K562 (cell line): ENCODE data around the gene CALHM2. TPM values are rescaled to one million over a fixed set of nuclear protein-coding genes. Genes with fewer than 3 reads are reported as not detected.

Experiments
- ATAC-seq: fragments of 200-7000 bp; cut with Tn5 transposase; 3 replicates; pipeline ENCODE4 v1.9.1; 2020; ENCODE audit warnings: moderate library complexity
- BruUV-seq: library from RNA; stranded (reverse); fragments of 400-500 nt; replicated peaks from 2 replicates; lab custom pipeline; 2021; lab: Mats Ljungman, UMichigan
- CTCF ChIA-PET: fragments of 300-600 bp; formaldehyde crosslinking; extraction: SDS; loops from one replicate; lab custom pipeline; 2021; ENCODE audit warnings: low intra/inter-chr PET ratio; lab: Yijun Ruan, JAX
- POLR2A ChIA-PET: fragments of 300-600, 350-650 bp; sonication (Branson Sonifier 250); formaldehyde crosslinking; extraction: SDS; loops from one replicate; lab custom pipeline; 2021; ENCODE audit warnings: antibody characterized with exemption, inconsistent platforms; lab: Yijun Ruan, JAX
- DNase-seq, 4 experiments: peaks; one replicate each; pipeline versions ENCODE4 v3.0.0 to v3.0.0-alpha.2; 2011 to 2018; ENCODE audit warnings: low spot score in 3 of 4, mixed read lengths in 3 of 4; ENCODE audit errors: extremely low read depth in 1 of 4
- FAIRE-seq: peaks from 2 replicates; lab custom pipeline; 2011; peaks lifted over from hg19 to GRCh38; lab: Jason Lieb, UNC
- H2AFZ ChIP-seq: 2 replicates; pipeline ENCODE4 v1.6.0; 2011; ENCODE audit warnings: low read depth, low read length, control low read depth, inconsistent platforms
- H3K27ac ChIP-seq: fragments of 200-600 bp; 3 replicates; pipeline ENCODE4 v1.8.0; 2011; ENCODE audit warnings: low read depth, mild to moderate bottlenecking, control low read depth, inconsistent platforms, low read length, moderate library complexity, mixed read lengths; ENCODE audit errors: extremely low read depth
- H3K27me3 ChIP-seq, 2 experiments: fragments of 300-600 bp in 1 of 2; 2 replicates in 1 of 2; 3 replicates in 1 of 2; pipeline versions ENCODE4 v1.6.0 to v1.8.0; 2011; ENCODE audit warnings: inconsistent platforms in 2 of 2, low read length in 2 of 2, mild to moderate bottlenecking in 1 of 2, mixed read lengths in 1 of 2, moderate library complexity in 1 of 2; ENCODE audit not compliant: control insufficient read depth in 2 of 2, insufficient read depth in 2 of 2
- H3K36me3 ChIP-seq: fragments of 300-600 bp; 3 replicates; pipeline ENCODE4 v1.8.0; 2011; ENCODE audit warnings: mild to moderate bottlenecking, low read length, inconsistent platforms; ENCODE audit not compliant: control insufficient read depth, insufficient read depth
- H3K4me1 ChIP-seq, 2 experiments: fragments of 200-600 bp in 1 of 2; replicated peaks in 1 of 2; 2 replicates in 1 of 2; 3 replicates in 1 of 2; pipeline versions ENCODE4 v1.5.1 to v1.8.0; 2011; ENCODE audit warnings: inconsistent platforms in 2 of 2, low read length in 2 of 2, mild to moderate bottlenecking in 1 of 2, mixed read lengths in 1 of 2, moderate library complexity in 1 of 2; ENCODE audit not compliant: control insufficient read depth in 2 of 2, insufficient read depth in 2 of 2
- H3K4me2 ChIP-seq: 2 replicates; pipeline ENCODE4 v1.6.1; 2011; ENCODE audit warnings: low read length, control low read depth, inconsistent platforms, mixed read lengths; ENCODE audit not compliant: insufficient read depth
- H3K4me3 ChIP-seq: fragments of 200-600 bp; sonication (generic), shearing (Covaris generic); 2 replicates; pipeline ENCODE4 v1.5.1; 2016; ENCODE audit warnings: control low read depth, inconsistent platforms
- H3K79me2 ChIP-seq: fragments of 200-600 bp; 3 replicates; pipeline ENCODE4 v1.8.0; 2011; ENCODE audit warnings: low read length, inconsistent platforms; ENCODE audit not compliant: control insufficient read depth, insufficient read depth
- H3K9ac ChIP-seq, 2 experiments: 2 replicates each; pipeline versions ENCODE4 v1.6.0 to v1.6.1; 2011; ENCODE audit warnings: low read depth in 2 of 2, low read length in 2 of 2, control low read depth in 1 of 2, inconsistent platforms in 1 of 2, mild to moderate bottlenecking in 1 of 2, mixed read lengths in 1 of 2; ENCODE audit not compliant: insufficient read depth in 1 of 2
- H3K9me1 ChIP-seq: one replicate; pipeline ENCODE4 v1.6.0; 2011; ENCODE audit warnings: inconsistent platforms, mild to moderate bottlenecking, low read length, moderate library complexity; ENCODE audit not compliant: control insufficient read depth, insufficient read depth
- H3K9me3 ChIP-seq: replicated peaks from 2 replicates; pipeline ENCODE4 v1.5.1; 2011; ENCODE audit warnings: low read depth, low read length, inconsistent platforms; ENCODE audit not compliant: control insufficient read depth, insufficient read depth
- H4K20me1 ChIP-seq: replicated peaks from 2 replicates; pipeline ENCODE4 v1.6.1; 2011; ENCODE audit warnings: low read length, inconsistent platforms, mixed read lengths; ENCODE audit not compliant: control insufficient read depth, insufficient read depth
- BCL6 ChIP-seq: fragments of 250-450 bp; sonication (Bioruptor Pico); IDR thresholded peaks from 2 replicates; pipeline ENCODE4 v1.4.0; 2020
- ELF4 ChIP-seq: fragments of 450-650 bp; formaldehyde crosslinking; IDR thresholded peaks from 2 replicates; pipeline ENCODE4 v1.4.0; 2022; ENCODE audit warnings: missing genetic modification characterization
- ERF ChIP-seq: fragments of 450-650 bp; formaldehyde crosslinking; IDR thresholded peaks from 2 replicates; pipeline ENCODE4 v1.4.0; 2020; ENCODE audit warnings: mild to moderate bottlenecking, mixed read lengths
- HDAC2 ChIP-seq: fragments of 450-650 bp; IDR thresholded peaks from 2 replicates; pipeline ENCODE4 v1.6.1; 2016; ENCODE audit warnings: mild to moderate bottlenecking
- HSF4 ChIP-seq: fragments of 250-450 bp; sonication (Bioruptor Pico); IDR thresholded peaks from 2 replicates; pipeline ENCODE4 v2.1.2; 2022; ENCODE audit warnings: mild to moderate bottlenecking, moderate library complexity, borderline replicate concordance
- IFI16 ChIP-seq: fragments of 250-450 bp; sonication (Bioruptor Pico); IDR thresholded peaks from 2 replicates; pipeline ENCODE4 v2.1.2; 2022; ENCODE audit warnings: mild to moderate bottlenecking, inconsistent platforms
- NFIX ChIP-seq: fragments of 250-450 bp; sonication (Bioruptor Pico); IDR thresholded peaks from 2 replicates; pipeline ENCODE4 v1.4.0; 2020; ENCODE audit warnings: low read depth, mild to moderate bottlenecking, moderate library complexity
- NR2C2 ChIP-seq, 2 experiments: fragments of 200-800 bp in 1 of 2; sonication (Bioruptor generic) in 1 of 2; sonication (generic) in 1 of 2; formaldehyde crosslinking in 1 of 2; IDR thresholded peaks; 2 replicates each; pipeline versions ENCODE4 v1.6.1 to v1.8.0; 2016 to 2022; ENCODE audit warnings: mild to moderate bottlenecking in 1 of 2, missing compliant biosample characterization in 1 of 2, missing genetic modification characterization in 1 of 2, missing genetic modification reagents in 1 of 2
- PKNOX1 ChIP-seq: fragments of 450-650 bp; IDR thresholded peaks from 2 replicates; pipeline ENCODE4 v1.6.1; 2016
- PPARD ChIP-seq: fragments of 250-450 bp; sonication (Bioruptor Pico); IDR thresholded peaks from 2 replicates; pipeline ENCODE4 v1.8.0; 2022; ENCODE audit warnings: inconsistent platforms, mild to moderate bottlenecking, moderate library complexity
- SAFB ChIP-seq: fragments of 200-400 bp; formaldehyde crosslinking; IDR thresholded peaks from 2 replicates; pipeline ENCODE4 v1.6.1; 2017; ENCODE audit warnings: low read depth, low read length, borderline replicate concordance
- SAP30 ChIP-seq: fragments of 200-600 bp; sonication (generic); IDR thresholded peaks from 2 replicates; pipeline ENCODE4 v1.6.1; 2012; ENCODE audit warnings: borderline replicate concordance, low read depth, mild to moderate bottlenecking, moderate library complexity, low read length, control low read depth, inconsistent platforms; ENCODE audit not compliant: insufficient read depth, poor library complexity, severe bottlenecking
- TBP ChIP-seq: optimal IDR thresholded peaks from 2 replicates; pipeline ENCODE3; 2011; ENCODE audit warnings: low read depth, low read length, improper control_type of control experiment
- VEZF1 ChIP-seq: fragments of 200-800 bp; sonication (Bioruptor generic); IDR thresholded peaks from 2 replicates; pipeline ENCODE4 v1.6.1; 2017; ENCODE audit warnings: missing genetic modification characterization, missing compliant biosample characterization
- ZBTB49 ChIP-seq: sonication (generic); formaldehyde crosslinking; IDR thresholded peaks from 2 replicates; pipeline ENCODE4 v1.8.0; 2022; ENCODE audit warnings: missing genetic modification reagents, mild to moderate bottlenecking, borderline replicate concordance
- ZNF224 ChIP-seq: sonication (generic); formaldehyde crosslinking; IDR thresholded peaks from 2 replicates; pipeline ENCODE4 v1.8.0; 2022; ENCODE audit warnings: mild to moderate bottlenecking, missing genetic modification reagents
- ZNF57 ChIP-seq: fragments of 450-650 bp; formaldehyde crosslinking; IDR thresholded peaks from 2 replicates; pipeline ENCODE4 v1.4.0; 2020; ENCODE audit warnings: mild to moderate bottlenecking, moderate library complexity
- ZNF764 ChIP-seq: fragments of 250-450 bp; sonication (Bioruptor Pico); IDR thresholded peaks from 2 replicates; pipeline ENCODE4 v1.4.0; 2020; ENCODE audit warnings: low read depth, mild to moderate bottlenecking, moderate library complexity
- WGBS: fragments of 100-300 bp; shearing (Covaris generic); methylation state at CpG from one replicate; pipeline ENCODE4 v1.1.6; 2016; ENCODE audit warnings: low coverage, mixed read lengths; ENCODE audit not compliant: insufficient coverage; ENCODE audit errors: missing lambda C conversion rate; 5-methylcytosine and 5-hydroxymethylcytosine counted together
- in situ Hi-C: fragments of 300-500 bp; cut with MboI; formaldehyde crosslinking; loops from 4 replicates; pipeline ENCODE4 v1.15.0; 2018; ENCODE audit warnings: inconsistent platforms, mixed read lengths
- intact Hi-C: fragments of 100-400 bp; cut with micrococcal nuclease; formaldehyde crosslinking; loops from 2 replicates; pipeline ENCODE4 v1.14.2; 2022
- polyA plus RNA-seq, 8 experiments: library from polyadenylated mRNA; depleted of rRNA in 4 of 8; stranded (reverse) in 5 of 8; unstranded in 3 of 8; fragments of >200 nt; fragmentation: Nextera tagmentation in 2 of 8; fragmentation: Illumina TruSeq in 1 of 8; extraction: Ambion mirVana in 2 of 8; extraction: Trizol in 1 of 8; gene quantifications; 2 replicates each; pipeline versions ENCODE4 v1.2.1 to v1.2.3, GENCODE V29; 2011 to 2014; ENCODE audit warnings: inconsistent platforms in 1 of 8, missing spikeins in 1 of 8
- total RNA-seq, 7 experiments: library from RNA; depleted of rRNA in 6 of 7; stranded (reverse); fragments of >200 nt in 6 of 7; fragmentation: Illumina TruSeq in 2 of 7; extraction: Trizol in 2 of 7; gene quantifications; 2 replicates each; pipeline versions ENCODE4 v1.2.1 to v1.2.3, GENCODE V29; 2011 to 2021; ENCODE audit warnings: low replicate concordance in 1 of 7

Gene CALHM2
- total and polyA plus RNA-seq, 9 of the 15 experiments (the other 6 are each of a cell fraction or from before 2014, with no cell fraction given): 0.08 to 0.14 (median 0.13) TPM; not detected in 6

GRCh38 chr10:103463499-103463898 lies 11.3 kb upstream of the CALHM2 start:
- no peaks in the 10 kb centered on the region for H4K20me1 ChIP-seq
- H3K4me1 ChIP-seq: no peaks in the 10 kb centered on the region; a peak in 1 of 5 replicates
- BruUV-seq: no TSS peak
- intact Hi-C loops: no loop called here
- FAIRE-seq (no peak), DNase-seq (no peak), ATAC-seq (no peak)
- H3K4me2 ChIP-seq: no peak overlapping the region
- H3K9ac ChIP-seq: no peak overlapping the region
- WGBS: 9% methylated on average over 4 of the region's 4 CpGs
- no peaks in the 10 kb centered on the region for H3K9me1 ChIP-seq
- no peaks in the 10 kb centered on the region for H3K9me3 ChIP-seq
- POLR2A ChIA-PET: interaction anchor here (0.5 to 1.2 kb wide), 3 partner anchors 11 to 13 kb away, joined by 3 to 5 read pairs (median 3); no protein-coding TSS in a partner anchor
- no peak overlapping the region for H2AFZ ChIP-seq
- in situ Hi-C loops: no loop called here
- no peaks in the 10 kb centered on the region for H3K79me2 ChIP-seq
- no peaks in the 10 kb centered on the region for H3K36me3 ChIP-seq
- CTCF ChIA-PET: no interaction called here
- H3K27ac ChIP-seq: no peak overlapping the region
- H3K4me3 ChIP-seq: no peak overlapping the region
- H3K27me3 ChIP-seq: peaks cover 0 to 6% of the 10 kb centered on the region in 2 experiments; a peak in 3 of 5 replicates
- TF ChIP-seq ERF: no peak
- TF ChIP-seq TBP: no peak
- TF ChIP-seq IFI16 (CRISPR knock-in tag): no peak
- TF ChIP-seq HSF4: no peak
- TF ChIP-seq SAP30: no peak
- TF ChIP-seq PPARD (CRISPR knock-in tag): no peak
- no peak for TF ChIP-seq HDAC2
- no peak for TF ChIP-seq BCL6 (CRISPR knock-in tag)
- no peak for TF ChIP-seq ZNF224 (CRISPR knock-in tag)
- TF ChIP-seq NFIX: no peak
- TF ChIP-seq ZBTB49 (CRISPR knock-in tag): no peak
- no peak for TF ChIP-seq VEZF1 (CRISPR knock-in tag)
- TF ChIP-seq ZNF764 (CRISPR knock-in tag): no peak
- no peak for TF ChIP-seq ZNF57 (CRISPR knock-in tag)
- TF ChIP-seq NR2C2 (CRISPR knock-in tag; IDR thresholded peaks at IDR 0.05): no peak
- no peak for TF ChIP-seq NR2C2 (tag; IDR thresholded peaks at IDR 0.05)
- no peak for TF ChIP-seq ELF4 (CRISPR knock-in tag)
- no peak for TF ChIP-seq PKNOX1
- TF ChIP-seq SAFB: no peak
